Endothelial cell of umbilical vein (primary cell): ENCODE results near the gene FBLN2. TPM values are rescaled to one million over a fixed set of nuclear protein-coding genes. Genes with fewer than 3 reads are reported as not detected.

Experiments
- BruUV-seq: library from RNA; stranded (reverse); fragments of 400-500 nt; replicated peaks from 2 replicates; lab custom pipeline; 2021; lab: Mats Ljungman, UMichigan
- CTCF ChIA-PET: fragments of 300-600, 350-600 bp; sonication (Branson Sonifier 250); formaldehyde crosslinking; loops from one replicate; lab custom pipeline; 2021; ENCODE audit warnings: antibody characterized with exemption, inconsistent platforms; lab: Charles Lee
- POLR2A ChIA-PET: fragments of 300-600, 350-600 bp; sonication (Branson Sonifier 250); formaldehyde crosslinking; loops from one replicate; lab custom pipeline; 2021; ENCODE audit warnings: antibody characterized with exemption, inconsistent platforms; lab: Charles Lee
- DNase-seq: peaks from one replicate; pipeline ENCODE4 v3.0.0-alpha.2; 2011; ENCODE audit warnings: low read depth, low spot score
- FAIRE-seq: peaks from 2 replicates; lab custom pipeline; 2011; peaks lifted over from hg19 to GRCh38; lab: Jason Lieb, UNC
- H2AFZ ChIP-seq: 2 replicates; pipeline ENCODE4 v1.6.0; 2012; ENCODE audit warnings: low read depth, low read length, control low read depth, inconsistent platforms
- H3K27ac ChIP-seq: 2 replicates; pipeline ENCODE4 v1.5.1; 2011; ENCODE audit warnings: low read depth, mild to moderate bottlenecking, control low read depth, low read length, moderate library complexity; ENCODE audit not compliant: insufficient read depth
- H3K27me3 ChIP-seq, 2 experiments: 2 replicates each; pipeline versions ENCODE4 v1.6.0 to v1.6.1; 2011; ENCODE audit warnings: low read length in 2 of 2, mixed read lengths in 1 of 2; ENCODE audit not compliant: control insufficient read depth in 2 of 2, insufficient read depth in 2 of 2
- H3K36me3 ChIP-seq, 2 experiments: 2 replicates in 1 of 2; 3 replicates in 1 of 2; pipeline ENCODE4 v1.5.1; 2011; ENCODE audit warnings: low read length in 2 of 2, mild to moderate bottlenecking in 1 of 2, moderate library complexity in 1 of 2; ENCODE audit not compliant: control insufficient read depth in 2 of 2, insufficient read depth in 2 of 2; ENCODE audit errors: extremely low read depth in 1 of 2
- H3K4me1 ChIP-seq: 3 replicates; pipeline ENCODE4 v1.5.1; 2011; ENCODE audit warnings: mild to moderate bottlenecking, low read length; ENCODE audit not compliant: control insufficient read depth, insufficient read depth; ENCODE audit errors: extremely low read depth
- H3K4me2 ChIP-seq: 2 replicates; pipeline ENCODE4 v1.6.1; 2011; ENCODE audit warnings: low read length, control low read depth, mixed read lengths; ENCODE audit not compliant: insufficient read depth
- H3K4me3 ChIP-seq, 3 experiments: fragments of 200-600 bp in 1 of 3; sonication (generic), shearing (Covaris generic) in 1 of 3; replicated peaks in 1 of 3; 2 replicates each; pipeline ENCODE4 v1.5.1; 2011 to 2016; ENCODE audit warnings: control low read depth in 3 of 3, low read length in 3 of 3, mild to moderate bottlenecking in 2 of 3, inconsistent platforms in 1 of 3, low read depth in 1 of 3, moderate library complexity in 1 of 3; ENCODE audit not compliant: insufficient read depth in 1 of 3
- H3K79me2 ChIP-seq: 2 replicates; pipeline ENCODE4 v1.6.0; 2012; ENCODE audit warnings: low read length, inconsistent platforms; ENCODE audit not compliant: control insufficient read depth, insufficient read depth
- H3K9ac ChIP-seq: replicated peaks from 2 replicates; pipeline ENCODE3; 2011; ENCODE audit warnings: low read length, control low read depth; ENCODE audit not compliant: insufficient read depth; ENCODE audit errors: extremely low read depth
- H3K9me1 ChIP-seq: replicated peaks from 3 replicates; pipeline ENCODE4 v1.6.0; 2011; ENCODE audit warnings: mild to moderate bottlenecking, low read length; ENCODE audit not compliant: control insufficient read depth, insufficient read depth; ENCODE audit errors: extremely low read depth
- H3K9me3 ChIP-seq: replicated peaks from 2 replicates; pipeline ENCODE4 v1.5.1; 2012; ENCODE audit warnings: low read length, inconsistent platforms; ENCODE audit not compliant: control insufficient read depth, insufficient read depth
- H4K20me1 ChIP-seq: replicated peaks from 2 replicates; pipeline ENCODE3; 2011; ENCODE audit warnings: mild to moderate bottlenecking, low read length; ENCODE audit not compliant: control insufficient read depth, insufficient read depth; ENCODE audit errors: extremely low read depth
- CTCF ChIP-seq, 2 donors: IDR thresholded peaks; 1 replicate in 1 of 2; 2 replicates in 1 of 2; pipeline ENCODE4 v1.5.1; 2011; ENCODE audit warnings: low read length in 2 of 2, mild to moderate bottlenecking in 2 of 2, moderate library complexity in 2 of 2, control low read depth in 1 of 2, inconsistent platforms in 1 of 2, low read depth in 1 of 2; ENCODE audit not compliant: insufficient read depth in 1 of 2; ENCODE audit errors: extremely low read depth in 1 of 2
- EZH2 ChIP-seq: IDR thresholded peaks from 2 replicates; pipeline ENCODE4 v1.6.1; 2012; ENCODE audit warnings: borderline replicate concordance, low read depth, mild to moderate bottlenecking, moderate library complexity, low read length, inconsistent platforms; ENCODE audit not compliant: severe bottlenecking
- FOS ChIP-seq: IDR thresholded peaks from 2 replicates; pipeline ENCODE4 v1.6.1; 2011; ENCODE audit warnings: mild to moderate bottlenecking, low read length, moderate library complexity, borderline replicate concordance; ENCODE audit not compliant: insufficient read depth
- GATA2 ChIP-seq: IDR thresholded peaks from 2 replicates; pipeline ENCODE4 v1.7.0; 2011; ENCODE audit warnings: low read depth, mild to moderate bottlenecking, moderate library complexity, mixed read lengths, low read length; ENCODE audit not compliant: insufficient read length, insufficient read depth
- JUN ChIP-seq: IDR thresholded peaks from 2 replicates; pipeline ENCODE4 v1.6.1; 2011; ENCODE audit warnings: borderline replicate concordance, low read depth; ENCODE audit not compliant: insufficient read length, insufficient read depth
- MAX ChIP-seq: IDR thresholded peaks from 2 replicates; pipeline ENCODE4 v1.6.1; 2011; ENCODE audit not compliant: insufficient read depth, insufficient read length
- MYC ChIP-seq: IDR thresholded peaks from one replicate; pipeline ENCODE4 v1.6.1; 2011; ENCODE audit warnings: mild to moderate bottlenecking, low read depth, low read length
- POLR2A ChIP-seq: IDR thresholded peaks from 2 replicates; pipeline ENCODE4 v1.6.1; 2012; ENCODE audit warnings: low read depth, mild to moderate bottlenecking, control low read depth, low read length
- POLR2AphosphoS5 ChIP-seq: IDR thresholded peaks from 2 replicates; pipeline ENCODE4 v1.6.1; 2012; ENCODE audit warnings: low read depth, mild to moderate bottlenecking, control low read depth, low read length, moderate library complexity; ENCODE audit not compliant: insufficient read depth
- dilution Hi-C: fragments of 300-500 bp; cut with MboI; formaldehyde crosslinking; loops from one replicate; pipeline ENCODE4 v1.15.0; 2019; ENCODE audit warnings: low sequenced_read_pairs; ENCODE audit not compliant: extremely low pct_ligation_motif_present
- intact Hi-C: fragments of 100-400 bp; cut with micrococcal nuclease; formaldehyde crosslinking; loops from one replicate; pipeline ENCODE4 v1.10.0; 2022
- polyA plus RNA-seq, 4 experiments: library from polyadenylated mRNA; depleted of rRNA in 3 of 4; stranded (reverse) in 3 of 4; unstranded in 1 of 4; fragments of >200 nt; gene quantifications; 2 replicates each; pipeline versions ENCODE4 v1.2.1 to v1.2.3, GENCODE V29; 2011 to 2012; ENCODE audit warnings: missing spikeins in 1 of 4
- total RNA-seq: library from RNA; stranded (reverse); gene quantifications from 2 replicates; pipeline ENCODE4 v1.2.3, GENCODE V29; 2021

Gene FBLN2
- total and polyA plus RNA-seq, 2 donors (not counting 3 experiments of a cell fraction or from before 2014, with no cell fraction given): 1.4 to 1.9 TPM

DNA sequence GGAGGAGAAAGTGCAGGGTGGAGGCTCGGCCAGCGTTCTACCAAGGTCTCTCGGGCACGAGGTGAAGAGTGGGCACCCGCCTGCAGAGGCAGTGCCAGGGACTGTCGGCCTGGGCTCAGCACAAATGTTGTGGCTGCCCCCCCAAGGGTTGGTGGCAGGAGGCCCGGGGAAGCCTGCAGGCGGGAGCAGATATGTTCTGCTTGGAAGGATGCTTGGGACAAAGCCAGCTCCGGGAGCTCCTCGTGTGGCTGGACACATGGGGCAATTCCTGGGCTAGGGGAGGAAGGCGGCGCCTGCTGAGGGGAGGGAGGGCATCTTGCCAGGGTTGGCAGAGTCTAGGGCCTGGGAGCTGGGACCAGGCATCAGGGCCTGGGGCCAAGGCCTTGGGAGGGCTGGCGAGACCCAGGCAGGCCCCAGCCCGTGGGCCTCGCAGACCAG is 30.4 kb upstream of the FBLN2 start:
- Histone ChIP-seq H3K4me1 (no peaks in the 10 kb centered on the region), H4K20me1 (no peaks in the 10 kb centered on the region), H3K9me1 (no peaks in the 10 kb centered on the region), H3K36me3 (no peaks in the 10 kb centered on the region), H2AFZ (no peak overlapping the region), H3K27me3 (no peaks in the 10 kb centered on the region), H3K79me2 (no peaks in the 10 kb centered on the region), H3K9ac (no peak overlapping the region), H3K9me3 (no peaks in the 10 kb centered on the region), H3K4me3 (no peak overlapping the region), H3K4me2 (no peak overlapping the region), H3K27ac (no peak overlapping the region)
- DNase-seq (no peak), FAIRE-seq (no peak)
- dilution Hi-C loops (no loop called here), intact Hi-C loops (no loop called here)
- BruUV-seq: no TSS peak
- ChIA-PET POLR2A (no interaction called here), CTCF (interaction anchor here (1.0 kb wide), 1 partner anchor 139 kb away, joined by 3 read pairs; no protein-coding TSS in a partner anchor)
- TF ChIP-seq POLR2A: no peak
- TF ChIP-seq EZH2: no peak
- no peak for TF ChIP-seq FOS
- TF ChIP-seq MYC: no peak
- no peak for TF ChIP-seq POLR2AphosphoS5
- no peak for TF ChIP-seq JUN
- no peak for TF ChIP-seq CTCF (IDR thresholded peaks at IDR 0.05; ENCODE audit: extremely low read depth in 1 of 2, insufficient read depth in 1 of 2, low read depth in 1 of 2, low read length in 2 of 2)
- TF ChIP-seq GATA2: no peak
- no peak for TF ChIP-seq MAX
